HepG2 (cell line): ENCODE results near the gene YIF1A. TPM values are rescaled to one million over a fixed set of nuclear protein-coding genes. Genes with fewer than 3 reads are reported as not detected.
A peak's percentile ranks its signal among the peaks of the same experiment; 100 is the strongest.

Experiments
- ISL2 ChIP-seq: sonication (generic); formaldehyde crosslinking; IDR thresholded peaks from 2 replicates; pipeline ENCODE4 v1.5.0; 2020; ENCODE audit warnings: missing genetic modification reagents
- ZNF205 ChIP-seq: IDR thresholded peaks from 2 replicates; pipeline ENCODE4 v1.6.1; 2018; ENCODE audit warnings: missing biosample characterization, missing genetic modification reagents
- ZNF460 ChIP-seq: sonication (generic); formaldehyde crosslinking; IDR thresholded peaks from 2 replicates; pipeline ENCODE4 v1.5.1; 2020; ENCODE audit warnings: missing genetic modification reagents, mild to moderate bottlenecking, borderline replicate concordance
- ZNF496 ChIP-seq: sonication (generic); formaldehyde crosslinking; IDR thresholded peaks from 2 replicates; pipeline ENCODE4 v1.8.1; 2023; ENCODE audit warnings: mild to moderate bottlenecking, moderate library complexity, missing genetic modification reagents; ENCODE audit not compliant: insufficient replicate concordance
- ZNF747 ChIP-seq: sonication (generic); formaldehyde crosslinking; IDR thresholded peaks from 2 replicates; pipeline ENCODE4 v1.8.1; 2023; ENCODE audit warnings: missing genetic modification reagents, mild to moderate bottlenecking, borderline replicate concordance
- polyA plus RNA-seq, 8 experiments: library from polyadenylated mRNA; depleted of rRNA in 3 of 8; stranded (reverse) in 7 of 8; unstranded in 1 of 8; fragments of >200 nt; fragmentation: Illumina TruSeq in 4 of 8; extraction: Trizol in 4 of 8; gene quantifications; 2 replicates each; pipeline versions ENCODE4 v1.2.1 to v1.2.3, GENCODE V29; 2011 to 2016; ENCODE audit warnings: low read depth in 4 of 8, missing spikeins in 1 of 8, mixed read lengths in 1 of 8; ENCODE audit not compliant: insufficient read depth in 1 of 8
- total RNA-seq, 5 experiments: library from RNA; depleted of rRNA; stranded (reverse); fragments of >200 nt; fragmentation: Illumina TruSeq; extraction: Trizol; gene quantifications; 2 replicates each; pipeline ENCODE4 v1.2.3, GENCODE V29; 2016; ENCODE audit warnings: low read depth in 1 of 5
- TF ChIP-seq, protein P1 (sequence below): sonication (generic); formaldehyde crosslinking; IDR thresholded peaks from 2 replicates; pipeline ENCODE4 v1.4.0; 2020; ENCODE audit warnings: mild to moderate bottlenecking, missing genetic modification reagents
- TF ChIP-seq, protein P2 (sequence below): fragments of 450-650 bp; IDR thresholded peaks from 2 replicates; pipeline ENCODE4 v1.6.1; 2016
- TF ChIP-seq, protein P3 (sequence below): sonication (generic); formaldehyde crosslinking; IDR thresholded peaks from 2 replicates; pipeline ENCODE4 v1.4.0; 2020; ENCODE audit warnings: mild to moderate bottlenecking, missing genetic modification reagents
- TF ChIP-seq, protein P4 (sequence below): sonication (generic); formaldehyde crosslinking; IDR thresholded peaks from 2 replicates; pipeline ENCODE4 v1.5.0; 2020; ENCODE audit warnings: mild to moderate bottlenecking, missing genetic modification reagents
- TF ChIP-seq, protein P5 (sequence below): sonication (generic); formaldehyde crosslinking; IDR thresholded peaks from 2 replicates; pipeline ENCODE4 v1.4.0; 2020; ENCODE audit warnings: missing genetic modification reagents, mild to moderate bottlenecking, borderline replicate concordance

The YIF1A gene
- total and polyA plus RNA-seq, 2 of the 13 experiments (the other 11 are each of a cell fraction or from before 2014, with no cell fraction given) = 133 to 145 TPM

DNA sequence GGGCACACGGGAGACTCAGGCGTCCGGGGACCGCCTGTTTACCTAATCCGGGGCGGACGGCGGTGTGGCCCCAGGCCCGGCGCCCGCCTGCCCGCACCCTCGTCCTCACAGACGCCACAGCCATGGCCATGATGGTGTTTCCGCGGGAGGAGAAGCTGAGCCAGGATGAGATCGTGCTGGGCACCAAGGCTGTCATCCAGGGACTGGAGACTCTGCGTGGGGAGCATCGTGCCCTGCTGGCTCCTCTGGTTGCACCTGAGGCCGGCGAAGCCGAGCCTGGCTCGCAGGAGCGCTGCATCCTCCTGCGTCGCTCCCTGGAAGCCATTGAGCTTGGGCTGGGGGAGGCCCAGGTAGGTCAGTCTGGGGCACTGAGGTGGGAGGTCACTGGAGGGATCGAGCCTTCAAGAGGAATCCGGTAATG is 30.5 kb downstream of the YIF1A start (continued):
- TF ChIP-seq, protein P1, sequence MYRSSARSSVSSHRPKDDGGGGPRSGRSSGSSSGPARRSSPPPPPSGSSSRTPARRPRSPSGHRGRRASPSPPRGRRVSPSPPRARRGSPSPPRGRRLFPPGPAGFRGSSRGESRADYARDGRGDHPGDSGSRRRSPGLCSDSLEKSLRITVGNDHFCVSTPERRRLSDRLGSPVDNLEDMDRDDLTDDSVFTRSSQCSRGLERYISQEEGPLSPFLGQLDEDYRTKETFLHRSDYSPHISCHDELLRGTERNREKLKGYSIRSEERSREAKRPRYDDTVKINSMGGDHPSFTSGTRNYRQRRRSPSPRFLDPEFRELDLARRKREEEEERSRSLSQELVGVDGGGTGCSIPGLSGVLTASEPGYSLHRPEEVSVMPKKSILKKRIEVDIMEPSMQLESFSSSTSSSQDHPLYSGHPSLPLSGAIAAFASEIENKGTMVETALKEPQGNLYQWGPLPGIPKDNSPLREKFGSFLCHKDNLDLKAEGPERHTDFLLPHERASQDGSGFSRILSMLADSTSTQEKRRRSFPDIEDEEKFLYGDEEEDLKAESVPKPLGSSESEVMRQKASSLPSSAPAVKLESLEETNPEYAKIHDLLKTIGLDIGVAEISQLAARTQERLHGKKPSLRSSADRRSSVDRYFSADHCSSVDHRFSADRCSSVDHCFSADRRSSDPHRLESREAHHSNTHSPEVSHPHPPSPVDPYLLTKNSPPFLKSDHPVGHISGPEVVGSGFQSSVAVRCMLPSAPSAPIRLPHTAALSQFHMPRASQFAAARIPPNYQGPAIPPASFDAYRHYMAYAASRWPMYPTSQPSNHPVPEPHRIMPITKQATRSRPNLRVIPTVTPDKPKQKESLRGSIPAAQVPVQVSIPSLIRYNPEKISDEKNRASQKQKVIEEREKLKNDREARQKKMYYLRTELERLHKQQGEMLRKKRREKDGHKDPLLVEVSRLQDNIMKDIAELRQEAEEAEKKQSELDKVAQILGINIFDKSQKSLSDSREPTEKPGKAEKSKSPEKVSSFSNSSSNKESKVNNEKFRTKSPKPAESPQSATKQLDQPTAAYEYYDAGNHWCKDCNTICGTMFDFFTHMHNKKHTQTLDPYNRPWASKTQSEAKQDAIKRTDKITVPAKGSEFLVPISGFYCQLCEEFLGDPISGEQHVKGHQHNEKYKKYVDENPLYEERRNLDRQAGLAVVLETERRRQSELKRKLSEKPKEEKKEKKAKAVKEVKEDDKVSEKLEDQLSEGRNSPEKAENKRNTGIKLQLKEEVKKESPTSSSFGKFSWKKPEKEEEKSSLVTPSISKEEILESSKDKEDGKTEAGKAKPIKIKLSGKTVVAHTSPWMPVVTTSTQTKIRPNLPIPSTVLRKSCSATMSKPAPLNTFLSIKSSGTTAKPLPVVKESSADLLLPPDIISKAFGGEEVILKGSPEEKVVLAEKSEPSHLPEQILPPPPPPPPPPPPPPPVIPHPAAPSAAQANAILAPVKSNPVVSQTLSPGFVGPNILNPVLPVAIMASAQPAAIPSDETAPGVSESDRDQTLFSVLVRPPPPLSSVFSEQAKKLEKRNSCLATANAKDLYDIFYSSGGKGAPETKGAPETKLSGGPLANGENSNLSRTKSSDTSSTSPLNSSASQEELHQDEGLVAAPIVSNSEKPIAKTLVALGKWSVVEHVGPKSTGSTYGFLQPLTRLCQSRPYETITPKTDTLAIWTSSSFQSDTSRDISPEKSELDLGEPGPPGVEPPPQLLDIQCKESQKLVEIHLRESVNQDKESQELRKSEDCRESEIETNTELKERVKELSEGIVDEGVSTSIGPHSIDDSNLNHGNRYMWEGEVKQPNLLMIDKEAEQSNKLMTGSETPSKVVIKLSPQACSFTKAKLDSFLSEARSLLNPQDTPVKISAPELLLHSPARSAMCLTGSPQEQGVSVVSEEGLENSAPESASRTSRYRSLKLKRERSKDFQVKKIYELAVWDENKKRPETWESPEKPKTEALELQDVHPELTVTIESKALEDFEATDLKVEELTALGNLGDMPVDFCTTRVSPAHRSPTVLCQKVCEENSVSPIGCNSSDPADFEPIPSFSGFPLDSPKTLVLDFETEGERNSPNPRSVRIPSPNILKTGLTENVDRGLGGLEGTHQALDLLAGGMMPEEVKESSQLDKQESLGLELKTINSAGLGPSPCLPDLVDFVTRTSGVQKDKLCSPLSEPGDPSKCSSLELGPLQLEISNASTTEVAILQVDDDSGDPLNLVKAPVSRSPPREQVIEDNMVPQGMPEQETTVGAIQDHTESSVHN (CRISPR knock-in tag) = peak; percentile 73; the same call in 1 of the 2 replicates
- no peak for TF ChIP-seq ZNF496 (CRISPR knock-in tag)
- no peak for TF ChIP-seq ISL2 (CRISPR knock-in tag)
- TF ChIP-seq, protein P2, sequence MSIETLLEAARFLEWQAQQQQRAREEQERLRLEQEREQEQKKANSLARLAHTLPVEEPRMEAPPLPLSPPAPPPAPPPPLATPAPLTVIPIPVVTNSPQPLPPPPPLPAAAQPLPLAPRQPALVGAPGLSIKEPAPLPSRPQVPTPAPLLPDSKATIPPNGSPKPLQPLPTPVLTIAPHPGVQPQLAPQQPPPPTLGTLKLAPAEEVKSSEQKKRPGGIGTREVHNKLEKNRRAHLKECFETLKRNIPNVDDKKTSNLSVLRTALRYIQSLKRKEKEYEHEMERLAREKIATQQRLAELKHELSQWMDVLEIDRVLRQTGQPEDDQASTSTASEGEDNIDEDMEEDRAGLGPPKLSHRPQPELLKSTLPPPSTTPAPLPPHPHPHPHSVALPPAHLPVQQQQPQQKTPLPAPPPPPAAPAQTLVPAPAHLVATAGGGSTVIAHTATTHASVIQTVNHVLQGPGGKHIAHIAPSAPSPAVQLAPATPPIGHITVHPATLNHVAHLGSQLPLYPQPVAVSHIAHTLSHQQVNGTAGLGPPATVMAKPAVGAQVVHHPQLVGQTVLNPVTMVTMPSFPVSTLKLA = no peak
- TF ChIP-seq ZNF460 (CRISPR knock-in tag) = no peak
- TF ChIP-seq ZNF747 (CRISPR knock-in tag) = no peak
- TF ChIP-seq, protein P3, sequence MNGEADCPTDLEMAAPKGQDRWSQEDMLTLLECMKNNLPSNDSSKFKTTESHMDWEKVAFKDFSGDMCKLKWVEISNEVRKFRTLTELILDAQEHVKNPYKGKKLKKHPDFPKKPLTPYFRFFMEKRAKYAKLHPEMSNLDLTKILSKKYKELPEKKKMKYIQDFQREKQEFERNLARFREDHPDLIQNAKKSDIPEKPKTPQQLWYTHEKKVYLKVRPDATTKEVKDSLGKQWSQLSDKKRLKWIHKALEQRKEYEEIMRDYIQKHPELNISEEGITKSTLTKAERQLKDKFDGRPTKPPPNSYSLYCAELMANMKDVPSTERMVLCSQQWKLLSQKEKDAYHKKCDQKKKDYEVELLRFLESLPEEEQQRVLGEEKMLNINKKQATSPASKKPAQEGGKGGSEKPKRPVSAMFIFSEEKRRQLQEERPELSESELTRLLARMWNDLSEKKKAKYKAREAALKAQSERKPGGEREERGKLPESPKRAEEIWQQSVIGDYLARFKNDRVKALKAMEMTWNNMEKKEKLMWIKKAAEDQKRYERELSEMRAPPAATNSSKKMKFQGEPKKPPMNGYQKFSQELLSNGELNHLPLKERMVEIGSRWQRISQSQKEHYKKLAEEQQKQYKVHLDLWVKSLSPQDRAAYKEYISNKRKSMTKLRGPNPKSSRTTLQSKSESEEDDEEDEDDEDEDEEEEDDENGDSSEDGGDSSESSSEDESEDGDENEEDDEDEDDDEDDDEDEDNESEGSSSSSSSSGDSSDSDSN = peak; percentile 12; the same call in 1 of the 2 replicates
- no peak for TF ChIP-seq ZNF205
- TF ChIP-seq, protein P4, sequence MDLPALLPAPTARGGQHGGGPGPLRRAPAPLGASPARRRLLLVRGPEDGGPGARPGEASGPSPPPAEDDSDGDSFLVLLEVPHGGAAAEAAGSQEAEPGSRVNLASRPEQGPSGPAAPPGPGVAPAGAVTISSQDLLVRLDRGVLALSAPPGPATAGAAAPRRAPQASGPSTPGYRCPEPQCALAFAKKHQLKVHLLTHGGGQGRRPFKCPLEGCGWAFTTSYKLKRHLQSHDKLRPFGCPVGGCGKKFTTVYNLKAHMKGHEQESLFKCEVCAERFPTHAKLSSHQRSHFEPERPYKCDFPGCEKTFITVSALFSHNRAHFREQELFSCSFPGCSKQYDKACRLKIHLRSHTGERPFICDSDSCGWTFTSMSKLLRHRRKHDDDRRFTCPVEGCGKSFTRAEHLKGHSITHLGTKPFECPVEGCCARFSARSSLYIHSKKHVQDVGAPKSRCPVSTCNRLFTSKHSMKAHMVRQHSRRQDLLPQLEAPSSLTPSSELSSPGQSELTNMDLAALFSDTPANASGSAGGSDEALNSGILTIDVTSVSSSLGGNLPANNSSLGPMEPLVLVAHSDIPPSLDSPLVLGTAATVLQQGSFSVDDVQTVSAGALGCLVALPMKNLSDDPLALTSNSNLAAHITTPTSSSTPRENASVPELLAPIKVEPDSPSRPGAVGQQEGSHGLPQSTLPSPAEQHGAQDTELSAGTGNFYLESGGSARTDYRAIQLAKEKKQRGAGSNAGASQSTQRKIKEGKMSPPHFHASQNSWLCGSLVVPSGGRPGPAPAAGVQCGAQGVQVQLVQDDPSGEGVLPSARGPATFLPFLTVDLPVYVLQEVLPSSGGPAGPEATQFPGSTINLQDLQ = no peak
- TF ChIP-seq, protein P5, sequence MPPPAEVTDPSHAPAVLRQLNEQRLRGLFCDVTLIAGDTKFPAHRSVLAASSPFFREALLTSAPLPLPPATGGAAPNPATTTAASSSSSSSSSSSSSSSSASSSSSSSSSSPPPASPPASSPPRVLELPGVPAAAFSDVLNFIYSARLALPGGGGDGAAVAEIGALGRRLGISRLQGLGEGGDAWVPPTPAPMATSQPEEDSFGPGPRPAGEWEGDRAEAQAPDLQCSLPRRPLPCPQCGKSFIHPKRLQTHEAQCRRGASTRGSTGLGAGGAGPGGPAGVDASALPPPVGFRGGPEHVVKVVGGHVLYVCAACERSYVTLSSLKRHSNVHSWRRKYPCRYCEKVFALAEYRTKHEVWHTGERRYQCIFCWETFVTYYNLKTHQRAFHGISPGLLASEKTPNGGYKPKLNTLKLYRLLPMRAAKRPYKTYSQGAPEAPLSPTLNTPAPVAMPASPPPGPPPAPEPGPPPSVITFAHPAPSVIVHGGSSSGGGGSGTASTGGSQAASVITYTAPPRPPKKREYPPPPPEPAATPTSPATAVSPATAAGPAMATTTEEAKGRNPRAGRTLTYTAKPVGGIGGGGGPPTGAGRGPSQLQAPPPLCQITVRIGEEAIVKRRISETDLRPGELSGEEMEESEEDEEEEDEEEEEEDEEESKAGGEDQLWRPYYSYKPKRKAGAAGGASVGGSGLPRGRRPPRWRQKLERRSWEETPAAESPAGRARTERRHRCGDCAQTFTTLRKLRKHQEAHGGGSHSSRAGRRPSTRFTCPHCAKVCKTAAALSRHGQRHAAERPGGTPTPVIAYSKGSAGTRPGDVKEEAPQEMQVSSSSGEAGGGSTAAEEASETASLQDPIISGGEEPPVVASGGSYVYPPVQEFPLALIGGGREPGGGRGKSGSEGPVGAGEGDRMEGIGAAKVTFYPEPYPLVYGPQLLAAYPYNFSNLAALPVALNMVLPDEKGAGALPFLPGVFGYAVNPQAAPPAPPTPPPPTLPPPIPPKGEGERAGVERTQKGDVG (CRISPR knock-in tag) = 0 out of 2 replicates have a peak, but pooled peaks have one; percentile 12
